ENCODE data around the gene AOAH. TPM values are rescaled to one million over a fixed set of nuclear protein-coding genes. Genes with fewer than 3 reads are reported as not detected.
A peak's percentile ranks its signal among the peaks of the same experiment; 100 is the strongest.

AOAH gene
- total RNA-seq, 1 donor, result not detected

DNA sequence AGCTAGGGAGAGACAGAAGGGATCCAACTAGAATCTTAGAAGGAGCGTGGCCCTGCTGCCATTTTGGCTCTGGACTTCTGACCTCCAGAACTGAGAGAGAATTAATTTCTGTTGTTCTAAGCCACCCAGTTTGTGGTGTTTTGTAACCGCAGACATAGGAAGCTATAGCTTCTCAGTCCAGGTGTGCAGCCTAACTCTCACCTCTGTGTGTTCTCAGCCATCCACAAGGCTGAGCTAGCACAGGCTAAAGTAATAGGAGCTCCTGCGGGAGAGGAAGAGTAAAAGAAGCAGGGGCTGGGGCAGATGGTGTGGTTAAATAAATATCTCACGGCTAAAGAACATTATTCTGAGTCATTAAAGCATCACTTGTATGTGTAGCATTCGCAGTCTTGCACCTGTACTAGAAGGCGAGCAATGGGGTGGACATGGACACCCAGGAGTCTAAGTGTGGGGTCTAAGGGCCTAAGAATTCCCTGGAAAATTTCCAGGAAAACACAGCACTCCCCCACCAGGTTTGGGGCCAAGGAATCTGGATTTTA is 94.1 kb downstream of the AOAH start:
- TF ChIP-seq, protein P1, sequence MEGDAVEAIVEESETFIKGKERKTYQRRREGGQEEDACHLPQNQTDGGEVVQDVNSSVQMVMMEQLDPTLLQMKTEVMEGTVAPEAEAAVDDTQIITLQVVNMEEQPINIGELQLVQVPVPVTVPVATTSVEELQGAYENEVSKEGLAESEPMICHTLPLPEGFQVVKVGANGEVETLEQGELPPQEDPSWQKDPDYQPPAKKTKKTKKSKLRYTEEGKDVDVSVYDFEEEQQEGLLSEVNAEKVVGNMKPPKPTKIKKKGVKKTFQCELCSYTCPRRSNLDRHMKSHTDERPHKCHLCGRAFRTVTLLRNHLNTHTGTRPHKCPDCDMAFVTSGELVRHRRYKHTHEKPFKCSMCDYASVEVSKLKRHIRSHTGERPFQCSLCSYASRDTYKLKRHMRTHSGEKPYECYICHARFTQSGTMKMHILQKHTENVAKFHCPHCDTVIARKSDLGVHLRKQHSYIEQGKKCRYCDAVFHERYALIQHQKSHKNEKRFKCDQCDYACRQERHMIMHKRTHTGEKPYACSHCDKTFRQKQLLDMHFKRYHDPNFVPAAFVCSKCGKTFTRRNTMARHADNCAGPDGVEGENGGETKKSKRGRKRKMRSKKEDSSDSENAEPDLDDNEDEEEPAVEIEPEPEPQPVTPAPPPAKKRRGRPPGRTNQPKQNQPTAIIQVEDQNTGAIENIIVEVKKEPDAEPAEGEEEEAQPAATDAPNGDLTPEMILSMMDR (IDR thresholded peaks at IDR 0.05; ENCODE audit: insufficient read depth, low read depth, low read length), result no peak
- no peak overlapping the region for H3K4me3 ChIP-seq (ENCODE audit: low read depth, low read length)
- DNase-seq (ENCODE audit: low read depth), result no peak

DNA sequence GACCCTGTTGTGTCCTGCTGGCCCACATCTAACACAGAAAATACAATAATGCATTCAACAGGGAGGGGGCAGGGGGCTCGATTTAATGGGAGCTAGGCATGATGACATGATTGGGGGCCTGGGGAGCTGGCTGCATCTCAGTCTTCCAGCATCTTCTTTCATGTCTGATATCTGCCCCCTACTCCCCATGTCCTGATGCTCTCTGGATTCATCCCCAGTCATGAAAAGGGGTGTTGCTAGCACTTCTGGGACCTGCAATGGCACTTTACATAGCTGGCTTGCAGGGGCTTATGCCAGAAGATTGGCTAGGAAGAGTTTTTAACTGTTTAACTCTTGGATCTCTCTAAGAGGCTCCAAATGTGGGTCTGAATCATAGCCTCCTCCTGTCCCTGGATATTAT is 94.9 kb downstream of the AOAH start:
- no peak for DNase-seq (ENCODE audit: low read depth)
- TF ChIP-seq, protein P1 (IDR thresholded peaks at IDR 0.05; ENCODE audit: insufficient read depth, low read depth, low read length), result no peak
- no peak overlapping the region for H3K4me3 ChIP-seq (ENCODE audit: low read depth, low read length)

DNA sequence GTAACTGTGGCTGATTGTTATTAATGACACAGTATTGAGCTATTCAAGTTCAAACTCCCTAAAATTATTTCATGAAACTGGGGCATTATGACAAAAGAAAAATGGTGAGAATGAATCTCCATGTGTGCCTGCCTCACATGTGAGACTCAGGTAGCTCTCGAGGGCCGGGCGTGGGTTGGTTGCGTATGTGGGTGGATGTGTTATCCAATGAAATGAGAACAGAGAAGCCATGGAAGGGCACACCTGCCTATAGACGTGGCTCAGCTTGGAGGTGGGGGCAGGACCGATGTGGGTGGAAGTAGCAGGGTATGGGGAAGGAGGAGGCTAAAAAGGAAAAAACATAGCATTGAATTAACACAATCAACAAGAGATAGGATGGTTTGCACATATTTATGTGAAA is 96.5 kb downstream of the AOAH start:
- no peak overlapping the region for H3K4me3 ChIP-seq (ENCODE audit: low read depth, low read length)
- TF ChIP-seq, protein P1 (IDR thresholded peaks at IDR 0.05; ENCODE audit: insufficient read depth, low read depth, low read length), result no peak
- no peak for DNase-seq (ENCODE audit: low read depth)

DNA sequence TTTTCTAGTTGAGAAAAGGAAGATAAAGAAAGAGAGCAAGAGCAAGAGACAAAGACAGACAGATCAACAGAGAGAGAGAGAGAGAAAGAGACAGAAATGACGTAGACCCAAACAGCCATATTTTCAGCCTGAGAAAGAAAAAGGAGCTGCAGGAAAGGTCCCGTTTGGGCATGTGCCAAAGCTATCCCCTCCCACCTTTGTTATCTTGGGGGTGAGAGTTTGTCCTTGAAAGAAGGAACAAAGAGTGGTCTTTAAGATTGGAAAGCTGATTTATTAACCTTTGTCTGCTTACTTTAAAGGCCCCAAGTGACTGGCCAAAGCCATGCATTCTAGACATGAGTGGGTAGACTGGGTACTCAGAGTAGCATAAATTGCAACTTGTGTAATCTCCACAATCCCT is 98.2 kb downstream of the AOAH start:
- TF ChIP-seq, protein P1 (IDR thresholded peaks at IDR 0.05; ENCODE audit: insufficient read depth, low read depth, low read length), result no peak
- no peak overlapping the region for H3K4me3 ChIP-seq (ENCODE audit: low read depth, low read length)
- DNase-seq (ENCODE audit: low read depth), result no peak

DNA sequence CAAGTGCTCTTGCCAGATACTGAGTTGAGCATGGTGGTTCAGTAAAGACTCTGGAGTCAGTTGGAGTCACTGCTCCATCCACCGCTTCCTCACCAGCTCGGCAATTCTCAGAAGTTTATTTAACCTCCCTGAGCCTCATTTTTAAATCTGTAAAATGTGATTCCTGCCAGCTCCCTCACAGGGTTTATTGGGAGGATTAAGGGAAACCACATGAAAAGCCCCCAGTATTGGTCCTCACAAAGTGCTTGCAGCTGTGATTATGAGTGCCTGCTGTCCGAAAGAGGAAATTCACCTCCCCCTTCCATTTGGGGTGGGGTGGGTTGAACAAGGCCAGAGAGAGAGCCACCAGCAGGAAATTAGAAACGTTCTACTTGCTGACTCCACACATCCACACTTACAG is 99.0 kb downstream of the AOAH start:
- H3K4me3 ChIP-seq (ENCODE audit: low read depth, low read length), result no peak overlapping the region
- TF ChIP-seq, protein P1 (IDR thresholded peaks at IDR 0.05; ENCODE audit: insufficient read depth, low read depth, low read length), result no peak
- peak; percentile 16 for DNase-seq (ENCODE audit: low read depth)

DNA sequence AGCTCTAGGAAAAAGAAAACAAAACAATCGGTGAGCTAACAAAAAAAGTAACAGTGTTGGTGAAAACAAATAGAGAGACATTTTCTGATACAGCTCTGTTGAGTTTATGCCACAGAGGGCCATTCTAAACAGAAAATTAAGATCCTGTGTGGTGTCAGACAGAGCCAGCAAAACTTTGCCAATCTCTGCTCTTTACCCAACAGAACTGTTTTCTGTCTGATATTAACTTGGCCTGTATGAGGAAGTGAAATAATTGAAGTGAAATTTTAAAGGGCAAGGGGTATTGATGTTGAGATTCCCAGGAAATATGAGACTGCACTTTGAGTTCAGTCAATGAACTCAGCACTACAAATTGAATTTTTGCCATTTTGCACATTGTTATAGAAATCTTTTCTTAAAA is 101.0 kb downstream of the AOAH start:
- TF ChIP-seq, protein P1 (IDR thresholded peaks at IDR 0.05; ENCODE audit: insufficient read depth, low read depth, low read length), result no peak
- no peak overlapping the region for H3K4me3 ChIP-seq (ENCODE audit: low read depth, low read length)
- DNase-seq (ENCODE audit: low read depth), result no peak

DNA sequence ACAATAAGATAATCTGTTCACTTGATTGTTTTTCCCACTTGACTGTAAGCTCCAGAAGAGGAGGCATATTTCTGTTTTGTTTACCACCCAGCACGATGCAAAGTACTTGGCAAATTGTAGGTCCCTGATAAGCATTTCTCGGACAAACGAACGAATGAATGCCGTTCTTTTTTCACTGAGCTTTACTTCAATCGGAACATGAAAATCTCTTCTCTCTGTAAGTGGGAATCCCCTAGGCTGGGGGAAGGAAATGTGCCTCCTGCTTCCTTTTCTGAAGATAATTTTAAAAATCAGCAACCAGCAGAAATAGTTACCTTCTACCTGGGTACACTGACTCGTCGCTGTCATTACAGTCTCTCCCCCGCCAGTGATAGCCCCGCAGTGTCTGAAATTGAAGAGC is 102.9 kb downstream of the AOAH start:
- TF ChIP-seq, protein P1 (IDR thresholded peaks at IDR 0.05; ENCODE audit: insufficient read depth, low read depth, low read length), result no peak
- DNase-seq (ENCODE audit: low read depth), result no peak
- H3K4me3 ChIP-seq (ENCODE audit: low read depth, low read length), result no peak overlapping the region

All from fibroblast of villous mesenchyme (primary cell).